Transverse colon (tissue), 4 donors: ENCODE data around the gene ZBTB8B. TPM values are rescaled to one million over a fixed set of nuclear protein-coding genes. Genes with fewer than 3 reads are reported as not detected.
A peak's percentile ranks its signal among the peaks of the same experiment; 100 is the strongest.
"Not testable (repeated sequence)": the region's sequence is repeated elsewhere in the genome, so short reads cannot be mapped to it uniquely, and the experiment has no call there.

Experiments
- DNase-seq: peaks from one replicate; pipeline ENCODE4 v3.0.0-alpha.2; 2019
- H3K27ac ChIP-seq, 4 donors: fragments of 200-600 bp; sonication (generic); 2 replicates each; pipeline ENCODE4 v1.5.1; 2016 to 2018; ENCODE audit warnings: inconsistent platforms in 4 of 4
- H3K27me3 ChIP-seq: fragments of 200-600 bp; sonication (generic); 2 replicates; pipeline ENCODE4 v1.5.1; 2017; ENCODE audit warnings: inconsistent platforms
- H3K36me3 ChIP-seq, 4 donors: fragments of 200-600 bp; sonication (generic); 2 replicates each; pipeline ENCODE4 v1.5.1; 2017 to 2019; ENCODE audit warnings: inconsistent platforms in 4 of 4
- H3K4me1 ChIP-seq, 4 donors: fragments of 200-600 bp; sonication (generic); 2 replicates each; pipeline ENCODE4 v1.5.1; 2017 to 2020; ENCODE audit warnings: inconsistent platforms in 4 of 4
- H3K4me3 ChIP-seq, 4 donors: fragments of 200-600 bp; sonication (generic); 1 replicate in 1 of 4; 2 replicates in 3 of 4; pipeline versions ENCODE4 v1.5.1 to v1.6.1; 2017 to 2019; ENCODE audit warnings: inconsistent platforms in 4 of 4
- H3K9me3 ChIP-seq, 2 donors: fragments of 200-600 bp; sonication (generic); 2 replicates each; pipeline ENCODE4 v1.5.1; 2017 to 2019; ENCODE audit warnings: inconsistent platforms in 2 of 2
- CTCF ChIP-seq, 5 experiments: fragments of 200-600 bp in 3 of 5; fragments of 450-650 bp in 2 of 5; sonication (generic) in 3 of 5; IDR thresholded peaks; 1 replicate in 2 of 5; 2 replicates in 3 of 5; pipeline ENCODE4 v1.5.1; 2016 to 2017; ENCODE audit warnings: antibody characterized with exemption in 5 of 5, inconsistent platforms in 3 of 5, mild to moderate bottlenecking in 2 of 5, moderate library complexity in 1 of 5
- EP300 ChIP-seq: sonication (generic); formaldehyde crosslinking; IDR thresholded peaks from one replicate; pipeline ENCODE4 v1.6.1; 2017; ENCODE audit warnings: antibody characterized with exemption, low read depth
- POLR2A ChIP-seq: fragments of 450-650 bp; IDR thresholded peaks from one replicate; pipeline ENCODE4 v1.6.1; 2016; ENCODE audit warnings: antibody characterized with exemption, mild to moderate bottlenecking, moderate library complexity
- POLR2AphosphoS5 ChIP-seq, 3 donors: sonication (generic); formaldehyde crosslinking; IDR thresholded peaks; one replicate each; pipeline ENCODE4 v1.6.1; 2016; ENCODE audit warnings: antibody characterized with exemption in 3 of 3
- WGBS, 2 donors: methylation state at CpG; one replicate each; pipeline ENCODE4 v1.1.5; 2018; ENCODE audit warnings: low coverage in 1 of 2; 5-methylcytosine and 5-hydroxymethylcytosine counted together
- in situ Hi-C, 4 donors: fragments of 200-750 bp; cut with MboI; loops; one replicate each; pipeline versions ENCODE4 v1.15.0 to v1.15.1; 2017; ENCODE audit warnings: low sequenced_read_pairs in 3 of 4, low pct_ligation_motif_present in 1 of 4, low pct_unique_long_range_greater_than_20kb in 1 of 4
- intact Hi-C: fragments of 100-400 bp; cut with DNase I; formaldehyde crosslinking; loops from one replicate; pipeline ENCODE4 v1.15.1; 2023; ENCODE audit warnings: low total_unique reads
- total RNA-seq, 4 donors: library from RNA; depleted of rRNA; stranded (reverse); fragments of >200 nt; gene quantifications; one replicate each; pipeline ENCODE4 v1.1.0, GENCODE V29; 2016

Gene ZBTB8B
- total RNA-seq, 4 donors from 2014 or later, result under 0.01 TPM; not detected in 3

- Histone ChIP-seq H3K27me3 (peaks cover 9% of the 10 kb centered on the region), H3K27ac (peak overlapping the region in 1 of 4 donors; percentile 27), H3K9me3 (peaks cover 0 to 3% of the 10 kb centered on the region in 2 donors), H3K4me3 (peak overlapping the region in 2 of 4 donors; percentile 0 to 22), H3K36me3 (no peaks in the 10 kb centered on the region), H3K4me1 (peaks cover 0 to 5% (median 0%) of the 10 kb centered on the region in 4 donors)
- intact Hi-C loops, result no loop called here
- no peak for TF ChIP-seq POLR2A
- TF ChIP-seq POLR2AphosphoS5 (IDR thresholded peaks at IDR 0.05), result no peak
- no peak for TF ChIP-seq EP300
- TF ChIP-seq CTCF (IDR thresholded peaks at IDR 0.05), result no peak
- WGBS, 2 donors, result 46 to 47% methylated on average over 8 to 13 of the region's 13 CpGs
- in situ Hi-C loops, result no loop called here
- DNase-seq, result no peak
These were observed 17.2 kb upstream of the ZBTB8B start for GRCh38 chr1:32447469-32448185.

DNA sequence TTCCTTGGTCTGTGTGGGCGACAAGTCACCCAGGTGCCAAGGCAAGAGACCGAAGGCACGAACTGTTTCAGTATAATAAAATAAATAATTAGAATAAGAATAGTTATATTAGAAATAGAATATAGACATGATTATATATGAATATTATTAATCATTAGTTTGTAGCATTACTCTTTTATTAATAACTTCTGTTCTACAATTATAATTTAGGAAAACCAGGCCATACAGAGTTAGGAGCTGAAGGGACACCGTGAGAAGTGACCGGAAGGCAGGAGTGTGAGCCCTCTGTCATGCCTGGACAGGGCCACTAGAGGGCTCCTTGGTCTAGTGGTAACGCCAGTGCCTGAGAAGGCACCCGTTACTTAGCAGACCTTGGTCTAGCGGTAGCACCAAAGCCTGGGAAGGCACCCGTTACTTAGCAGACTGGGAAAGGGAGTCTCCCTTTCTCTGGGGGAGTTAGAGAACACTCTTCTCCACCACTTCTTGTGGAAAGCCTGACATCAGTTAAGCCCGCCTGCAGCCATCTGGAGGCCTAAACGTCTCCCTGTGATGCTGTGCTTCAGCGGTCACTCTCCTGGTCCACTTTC lies 16.6 kb upstream of the ZBTB8B start:
- H3K9me3 ChIP-seq, H3K4me1 ChIP-seq, H3K27me3 ChIP-seq, in situ Hi-C loops, H3K36me3 ChIP-seq, intact Hi-C loops: not testable (repeated sequence)
- TF ChIP-seq CTCF (IDR thresholded peaks at IDR 0.05), result peak; percentile 78 to 89 (median 88)
- Histone ChIP-seq H3K27ac (peak overlapping the region in 1 of 4 donors; percentile 27), H3K4me3 (peak overlapping the region in 2 of 4 donors; percentile 0 to 22)
- WGBS, 2 donors, result 0 to 38% methylated on average over 5 to 12 of the region's 12 CpGs
- DNase-seq, result peak; percentile 77

DNA sequence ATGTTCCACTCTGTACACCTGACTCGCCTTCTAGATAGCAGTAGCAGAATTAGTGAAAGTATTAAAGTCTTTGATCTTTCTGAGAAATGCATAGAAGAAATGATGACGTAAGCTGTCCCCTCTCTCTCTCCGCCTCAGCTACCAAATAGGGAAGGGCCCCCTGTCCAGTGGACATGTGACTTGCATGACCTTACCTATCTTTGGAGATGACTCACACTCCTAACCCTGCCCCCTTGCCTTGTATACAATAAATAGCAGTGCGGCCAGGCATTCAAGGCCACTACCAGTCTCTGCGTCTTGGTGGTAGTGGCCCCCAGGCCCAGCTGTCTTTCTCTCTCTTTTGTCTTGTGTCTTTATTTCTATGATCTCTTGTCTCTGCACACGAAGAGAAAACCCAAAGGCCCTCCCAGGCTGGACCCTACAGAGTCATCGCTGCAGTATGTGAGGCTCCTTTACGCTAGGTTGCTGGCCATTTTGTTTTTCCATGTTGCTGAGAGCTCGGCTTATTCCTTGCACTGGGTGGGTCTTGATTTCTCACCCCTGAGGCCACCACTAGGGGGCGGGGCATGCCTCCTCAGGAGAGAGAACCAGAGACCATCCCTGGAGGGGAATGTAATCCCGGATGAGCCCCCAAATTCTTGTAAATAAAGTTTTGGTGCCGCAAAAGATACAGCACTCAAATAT lies 16.0 kb upstream of the ZBTB8B start:
- no peaks in the 10 kb centered on the region for H3K36me3 ChIP-seq
- TF ChIP-seq POLR2A (no peak), CTCF (IDR thresholded peaks at IDR 0.05) (no peak), EP300 (no peak), POLR2AphosphoS5 (IDR thresholded peaks at IDR 0.05) (no peak)
- WGBS, 2 donors, result 67 to 80% methylated on average over 3 to 12 of the region's 12 CpGs
- in situ Hi-C loops, result no loop called here
- H3K27me3 ChIP-seq, result peaks cover 4% of the 10 kb centered on the region
- intact Hi-C loops, result no loop called here
- no peak overlapping the region for H3K27ac ChIP-seq
- no peak for DNase-seq
- peaks cover 0 to 5% (median 0%) of the 10 kb centered on the region in 4 donors for H3K4me1 ChIP-seq
- H3K4me3 ChIP-seq, result no peak overlapping the region
- peaks cover 0 to 3% of the 10 kb centered on the region in 2 donors for H3K9me3 ChIP-seq

GRCh38 chr1:32449457-32449831 lies 15.4 kb upstream of the ZBTB8B start:
- H3K4me3 ChIP-seq, DNase-seq, H3K36me3 ChIP-seq, intact Hi-C loops, H3K27me3 ChIP-seq, H3K9me3 ChIP-seq, H3K4me1 ChIP-seq, H3K27ac ChIP-seq, in situ Hi-C loops: not testable (repeated sequence)
- 91 to 94% methylated on average over 5 of the region's 5 CpGs for WGBS, 2 donors
